GM18526 (cell line): ENCODE measurements around the gene CUTC.

Source experiments
- POLR2A ChIP-seq: IDR thresholded peaks from 3 replicates; pipeline ENCODE4 v1.6.1; 2011; ENCODE audit not compliant: insufficient read length; ENCODE audit errors: extremely low read depth

The CUTC gene

GRCh38 chr10:99787782-99788445 lies 55.9 kb downstream of the CUTC start:
- TF ChIP-seq POLR2A, result no peak

- no peak for TF ChIP-seq POLR2A
Measured at GRCh38 chr10:99788598-99789256, 56.7 kb downstream of the CUTC start.

- no peak for TF ChIP-seq POLR2A
Measured at GRCh38 chr10:99791831-99792230, 59.8 kb downstream of the CUTC start.

- no peak for TF ChIP-seq POLR2A
Measured at GRCh38 chr10:99793819-99794218, 61.8 kb downstream of the CUTC start.

GRCh38 chr10:99796928-99797327 lies 64.9 kb downstream of the CUTC start:
- TF ChIP-seq POLR2A, result no peak

- TF ChIP-seq POLR2A, result no peak
Measured at GRCh38 chr10:99798031-99798430, 66.0 kb downstream of the CUTC start.

GRCh38 chr10:99798920-99799319 lies 66.9 kb downstream of the CUTC start:
- TF ChIP-seq POLR2A, result no peak

GRCh38 chr10:99799613-99800012 lies 67.6 kb downstream of the CUTC start:
- TF ChIP-seq POLR2A, result no peak

GRCh38 chr10:99804471-99804870 lies 72.4 kb downstream of the CUTC start:
- no peak for TF ChIP-seq POLR2A

- no peak for TF ChIP-seq POLR2A
Measured at GRCh38 chr10:99805190-99805589, 73.2 kb downstream of the CUTC start.
